Smooth muscle cell (in vitro differentiated cells): ENCODE data around the gene CAMKMT. TPM values are rescaled to one million over a fixed set of nuclear protein-coding genes. Genes with fewer than 3 reads are reported as not detected.

Experiments used
- DNase-seq: peaks from one replicate; lab custom pipeline; 2025; ENCODE audit not compliant: unreplicated experiment; lab: John Stamatoyannopoulos, UW
- H2AFZ ChIP-seq: fragments of 200-600 bp; sonication (generic); 2 replicates; pipeline ENCODE4 v1.6.0; 2016; ENCODE audit warnings: antibody characterized with exemption, low read depth, mild to moderate bottlenecking
- H3F3A ChIP-seq: fragments of 200-600 bp; sonication (generic); 2 replicates; pipeline ENCODE4 v1.6.0; 2017; ENCODE audit warnings: antibody characterized with exemption, low read depth
- H3K27ac ChIP-seq: fragments of 200-600 bp; sonication (generic); 2 replicates; pipeline ENCODE4 v1.5.1; 2016; ENCODE audit warnings: low read depth, mild to moderate bottlenecking
- H3K27me3 ChIP-seq: fragments of 200-600 bp; sonication (generic); 2 replicates; pipeline ENCODE4 v1.6.1; 2016; ENCODE audit warnings: low read depth, mild to moderate bottlenecking
- H3K36me3 ChIP-seq: fragments of 200-600 bp; sonication (generic); 2 replicates; pipeline ENCODE4 v1.5.1; 2016; ENCODE audit warnings: low read depth
- H3K4me1 ChIP-seq: fragments of 200-600 bp; sonication (generic); 2 replicates; pipeline ENCODE4 v1.5.1; 2016; ENCODE audit warnings: low read depth
- H3K4me2 ChIP-seq: fragments of 200-600 bp; sonication (generic); 2 replicates; pipeline ENCODE4 v1.6.0; 2016; ENCODE audit warnings: mild to moderate bottlenecking
- H3K4me3 ChIP-seq: fragments of 200-600 bp; sonication (generic); 2 replicates; pipeline ENCODE4 v1.5.1; 2016; ENCODE audit warnings: mild to moderate bottlenecking
- H3K79me2 ChIP-seq: fragments of 200-600 bp; sonication (generic); 2 replicates; pipeline ENCODE4 v1.6.0; 2016; ENCODE audit warnings: low read depth, mild to moderate bottlenecking
- H3K9ac ChIP-seq: fragments of 200-600 bp; sonication (generic); 2 replicates; pipeline ENCODE4 v1.6.0; 2016; ENCODE audit warnings: low read depth
- H3K9me3 ChIP-seq: fragments of 200-600 bp; sonication (generic); replicated peaks from 2 replicates; pipeline ENCODE4 v1.5.1; 2016; ENCODE audit warnings: low read depth
- H4K20me1 ChIP-seq: fragments of 200-600 bp; sonication (generic); 2 replicates; pipeline ENCODE4 v1.6.0; 2016; ENCODE audit warnings: low read depth
- WGBS: methylation state at CpG from one replicate; pipeline ENCODE4 v1.1.7; 2016; ENCODE audit warnings: low lambda C conversion rate; 5-methylcytosine and 5-hydroxymethylcytosine counted together
- polyA plus RNA-seq: library from polyadenylated mRNA; unstranded; fragments of >200 nt; fragmentation: Nextera tagmentation; extraction: Ambion mirVana; gene quantifications from 2 replicates; pipeline ENCODE4 v1.2.1, GENCODE V29; 2016
- total RNA-seq: library from RNA; depleted of rRNA; stranded (reverse); fragments of >200 nt; gene quantifications from 2 replicates; pipeline ENCODE4 v1.2.3, GENCODE V29; 2014
- TF ChIP-seq, protein P1 (sequence below): fragments of 200-600 bp; sonication (generic); IDR thresholded peaks from 2 replicates; pipeline ENCODE4 v1.5.1; 2017; ENCODE audit warnings: borderline replicate concordance, mild to moderate bottlenecking, antibody characterized with exemption; ENCODE audit not compliant: insufficient read depth, poor library complexity, severe bottlenecking

The CAMKMT gene
- total and polyA plus RNA-seq, 2 experiments from 2014 or later, result 7.2 to 7.6 TPM

DNA sequence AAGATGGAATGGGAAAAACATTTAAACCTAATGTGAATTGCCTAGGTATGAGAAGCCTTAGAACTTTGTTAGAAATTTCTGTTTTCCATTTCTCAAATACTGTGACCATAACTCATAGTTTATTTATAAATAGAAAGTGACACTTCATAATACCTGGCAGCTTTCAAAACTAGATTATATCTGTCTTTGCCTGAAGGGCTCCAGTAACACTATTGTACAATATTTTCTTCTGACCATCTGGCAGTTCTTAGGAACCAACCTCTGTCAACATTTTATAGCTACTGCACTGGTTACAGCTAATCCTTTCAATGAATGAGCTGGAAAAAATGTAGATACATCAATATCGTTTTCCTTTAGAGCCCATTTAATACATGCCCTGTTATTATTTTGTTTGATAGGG, 237.4 kb downstream of the CAMKMT start:
- Histone ChIP-seq H3K27me3 (no peaks in the 10 kb centered on the region), H3K27ac (no peak overlapping the region), H3K4me2 (no peak overlapping the region), H3K79me2 (no peaks in the 10 kb centered on the region), H3F3A (no peaks in the 10 kb centered on the region), H4K20me1 (no peaks in the 10 kb centered on the region), H3K4me1 (no peaks in the 10 kb centered on the region), H3K36me3 (no peaks in the 10 kb centered on the region), H3K9ac (no peak overlapping the region), H2AFZ (no peak overlapping the region), H3K4me3 (no peak overlapping the region), H3K9me3 (no peaks in the 10 kb centered on the region)
- 50% methylated on average over 1 of the region's 1 CpG for WGBS
- TF ChIP-seq, protein P1, sequence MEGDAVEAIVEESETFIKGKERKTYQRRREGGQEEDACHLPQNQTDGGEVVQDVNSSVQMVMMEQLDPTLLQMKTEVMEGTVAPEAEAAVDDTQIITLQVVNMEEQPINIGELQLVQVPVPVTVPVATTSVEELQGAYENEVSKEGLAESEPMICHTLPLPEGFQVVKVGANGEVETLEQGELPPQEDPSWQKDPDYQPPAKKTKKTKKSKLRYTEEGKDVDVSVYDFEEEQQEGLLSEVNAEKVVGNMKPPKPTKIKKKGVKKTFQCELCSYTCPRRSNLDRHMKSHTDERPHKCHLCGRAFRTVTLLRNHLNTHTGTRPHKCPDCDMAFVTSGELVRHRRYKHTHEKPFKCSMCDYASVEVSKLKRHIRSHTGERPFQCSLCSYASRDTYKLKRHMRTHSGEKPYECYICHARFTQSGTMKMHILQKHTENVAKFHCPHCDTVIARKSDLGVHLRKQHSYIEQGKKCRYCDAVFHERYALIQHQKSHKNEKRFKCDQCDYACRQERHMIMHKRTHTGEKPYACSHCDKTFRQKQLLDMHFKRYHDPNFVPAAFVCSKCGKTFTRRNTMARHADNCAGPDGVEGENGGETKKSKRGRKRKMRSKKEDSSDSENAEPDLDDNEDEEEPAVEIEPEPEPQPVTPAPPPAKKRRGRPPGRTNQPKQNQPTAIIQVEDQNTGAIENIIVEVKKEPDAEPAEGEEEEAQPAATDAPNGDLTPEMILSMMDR, result no peak
- no peak for DNase-seq

DNA sequence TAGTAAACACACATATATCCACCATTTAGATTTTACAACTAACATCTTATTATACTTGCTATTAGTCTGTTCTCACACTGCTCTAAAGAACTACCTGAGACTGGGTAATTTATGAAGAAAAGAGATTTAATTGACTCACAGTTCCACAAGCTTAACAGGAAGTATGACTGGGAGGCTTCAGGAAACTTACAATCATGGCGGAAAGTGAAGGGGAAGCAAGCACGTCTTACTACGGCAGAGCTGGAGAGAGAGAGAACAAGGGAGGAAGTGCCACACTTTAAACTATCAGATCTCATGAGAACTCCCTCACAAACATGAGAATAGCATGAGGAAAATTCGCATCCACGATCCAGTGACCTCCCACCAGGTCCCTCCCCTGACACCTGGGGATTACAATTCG, 240.7 kb downstream of the CAMKMT start:
- Histone ChIP-seq H3K4me3 (no peak overlapping the region), H3K27ac (no peak overlapping the region), H2AFZ (no peak overlapping the region), H3K36me3 (no peaks in the 10 kb centered on the region), H3K4me1 (no peaks in the 10 kb centered on the region), H3K9ac (no peak overlapping the region), H4K20me1 (no peaks in the 10 kb centered on the region), H3K79me2 (no peaks in the 10 kb centered on the region), H3F3A (no peaks in the 10 kb centered on the region), H3K4me2 (no peak overlapping the region), H3K27me3 (no peaks in the 10 kb centered on the region), H3K9me3 (no peaks in the 10 kb centered on the region)
- DNase-seq, result no peak
- TF ChIP-seq, protein P1, result no peak
- WGBS, result 96% methylated on average over 6 of the region's 6 CpGs

GRCh38 chr2:44605511-44605910, 243.8 kb downstream of the CAMKMT start:
- DNase-seq, result no peak
- H3K36me3 ChIP-seq, result no peaks in the 10 kb centered on the region
- H3K79me2 ChIP-seq, result no peaks in the 10 kb centered on the region
- H3K9ac ChIP-seq, result no peak overlapping the region
- H3K4me2 ChIP-seq, result no peak overlapping the region
- no peak overlapping the region for H3K4me3 ChIP-seq
- WGBS, result 0% methylated on average over 1 of the region's 1 CpG
- H4K20me1 ChIP-seq, result no peaks in the 10 kb centered on the region
- no peaks in the 10 kb centered on the region for H3K9me3 ChIP-seq
- TF ChIP-seq, protein P1, result no peak
- no peak overlapping the region for H2AFZ ChIP-seq
- no peaks in the 10 kb centered on the region for H3K4me1 ChIP-seq
- H3K27ac ChIP-seq, result no peak overlapping the region
- H3F3A ChIP-seq, result no peaks in the 10 kb centered on the region
- no peaks in the 10 kb centered on the region for H3K27me3 ChIP-seq

DNA sequence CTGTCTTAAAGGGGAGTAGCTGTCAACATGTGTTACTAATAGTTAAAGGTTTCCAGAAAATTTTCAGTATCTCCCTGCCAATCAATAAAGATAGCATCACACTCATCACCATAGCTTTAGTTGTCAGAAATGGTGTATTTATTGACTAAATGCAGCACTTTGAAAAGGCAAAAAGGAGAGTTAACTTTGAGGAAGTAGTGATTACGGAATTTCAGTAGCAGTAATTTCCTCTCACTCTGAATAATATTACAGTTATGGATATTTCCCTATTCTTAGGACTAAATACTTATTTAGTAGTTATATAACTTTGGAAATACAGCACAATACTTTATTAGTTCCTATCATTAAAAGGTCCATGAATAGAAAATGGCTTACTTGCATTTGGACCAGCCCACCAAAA, 250.5 kb downstream of the CAMKMT start:
- TF ChIP-seq, protein P1, result no peak
- no peak overlapping the region for H3K27ac ChIP-seq
- no peaks in the 10 kb centered on the region for H3K4me1 ChIP-seq
- WGBS, result 97% methylated on average over 1 of the region's 1 CpG
- no peak for DNase-seq
- H4K20me1 ChIP-seq, result no peaks in the 10 kb centered on the region
- H3K4me2 ChIP-seq, result no peak overlapping the region
- H2AFZ ChIP-seq, result no peak overlapping the region
- H3K36me3 ChIP-seq, result no peaks in the 10 kb centered on the region
- no peak overlapping the region for H3K4me3 ChIP-seq
- H3F3A ChIP-seq, result no peaks in the 10 kb centered on the region
- no peaks in the 10 kb centered on the region for H3K9me3 ChIP-seq
- no peak overlapping the region for H3K9ac ChIP-seq
- no peaks in the 10 kb centered on the region for H3K79me2 ChIP-seq
- H3K27me3 ChIP-seq, result no peaks in the 10 kb centered on the region
